ENCODE results near the gene HOGA1.

Gene HOGA1

DNA sequence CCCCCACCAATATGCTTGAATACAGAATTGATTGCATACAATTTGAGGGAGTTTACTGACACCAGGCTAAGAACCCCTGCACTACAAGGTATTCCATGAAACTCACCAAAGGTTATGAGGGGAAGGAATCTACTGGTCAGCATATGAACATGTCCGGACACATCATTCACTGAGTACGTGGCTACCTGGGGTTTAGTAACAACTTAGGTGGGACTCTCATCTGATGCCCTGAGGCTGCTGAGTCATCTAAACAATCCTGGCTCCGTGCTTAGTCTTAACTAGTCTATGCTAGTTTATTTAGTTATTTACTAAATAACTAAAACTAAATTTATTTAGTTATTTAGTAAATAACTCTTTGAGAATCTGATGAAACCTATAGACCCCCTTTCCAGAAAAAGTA, 67.6 kb downstream of the HOGA1 start:
- no peak for DNase-seq

DNA sequence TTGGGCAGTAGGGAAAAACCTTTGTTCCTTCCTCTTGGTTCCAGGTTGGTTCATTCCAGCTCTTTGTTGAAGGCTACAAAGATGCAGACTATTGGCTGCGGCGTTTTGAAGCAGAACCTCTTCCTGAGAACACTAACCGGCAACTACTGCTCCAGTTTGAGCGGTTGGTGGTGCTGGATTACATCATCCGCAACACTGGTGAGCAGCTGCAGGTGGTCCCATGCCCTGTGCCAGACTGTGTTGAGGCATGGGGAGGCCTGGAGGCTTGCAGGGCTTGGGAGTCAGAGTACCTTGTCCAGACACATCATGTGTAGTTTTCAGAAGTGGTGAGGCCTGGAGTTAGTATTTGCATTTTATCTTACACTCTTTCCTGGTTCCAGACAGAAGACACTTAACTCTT, 72.6 kb downstream of the HOGA1 start:
- no peak for DNase-seq

DNA sequence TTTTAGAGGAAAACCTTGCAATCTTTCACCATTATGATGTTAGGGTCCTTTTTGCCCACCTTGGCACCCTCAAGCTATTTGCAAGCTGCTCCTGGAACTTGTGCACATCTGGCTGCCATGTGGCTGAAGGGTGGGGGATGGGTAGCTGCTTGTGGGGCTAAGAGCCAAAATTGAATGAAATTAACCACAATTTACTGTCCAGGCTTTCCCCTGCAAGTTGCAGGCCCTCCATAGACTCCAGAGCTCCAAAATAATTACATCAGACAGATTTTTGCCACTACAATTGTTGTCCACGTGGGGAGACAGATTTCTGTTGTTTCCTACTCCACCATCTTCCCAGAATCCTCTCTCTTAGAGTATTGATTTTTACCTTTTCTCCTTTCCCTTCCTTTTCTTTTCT, 75.4 kb downstream of the HOGA1 start:
- DNase-seq, result peak; percentile 82
